Progenitor cell of endocrine pancreas (in vitro differentiated cells): ENCODE data around the gene ADARB2. TPM values are rescaled to one million over a fixed set of nuclear protein-coding genes. Genes with fewer than 3 reads are reported as not detected.

Experiments used
- DNase-seq: peaks from one replicate; pipeline ENCODE4 v3.0.0; 2021; ENCODE audit warnings: low spot score; ENCODE audit not compliant: unreplicated experiment
- H3K27ac Mint-ChIP-seq: 2 replicates; pipeline ENCODE4 v1.8.0; 2021; ENCODE audit warnings: mild to moderate bottlenecking, moderate library complexity, mixed read lengths
- H3K27me3 Mint-ChIP-seq: 2 replicates; pipeline ENCODE4 v1.8.0; 2021; ENCODE audit warnings: mixed read lengths
- H3K36me3 Mint-ChIP-seq: 2 replicates; pipeline ENCODE4 v1.8.0; 2022; ENCODE audit warnings: mixed read lengths; ENCODE audit not compliant: insufficient read depth
- H3K4me1 Mint-ChIP-seq: 2 replicates; pipeline ENCODE4 v1.8.0; 2021; ENCODE audit warnings: low read depth, mixed read lengths
- H3K4me3 Mint-ChIP-seq: 2 replicates; pipeline ENCODE4 v1.8.0; 2021; ENCODE audit warnings: low read depth, mild to moderate bottlenecking, moderate library complexity, mixed read lengths
- H3K9me3 Mint-ChIP-seq: 2 replicates; pipeline ENCODE4 v1.8.0; 2021; ENCODE audit warnings: low read depth, mixed read lengths
- CTCF ChIP-seq: fragments of 200-600 bp; sonication (generic); IDR thresholded peaks from one replicate; pipeline ENCODE4 v1.5.0; 2021; ENCODE audit warnings: antibody characterized with exemption, mild to moderate bottlenecking; ENCODE audit not compliant: unreplicated experiment
- total RNA-seq: library from RNA; stranded (reverse); gene quantifications from 2 replicates; pipeline ENCODE4 v1.2.1, GENCODE V29; 2021

ADARB2 gene
- total RNA-seq, 1 donor from 2014 or later = 1.3 TPM

GRCh38 chr10:1600861-1601260, 136.5 kb downstream of the ADARB2 start:
- Mint-ChIP-seq H3K27ac (no peak overlapping the region), H3K4me3 (no peak overlapping the region), H3K4me1 (peaks cover under 1% of the 10 kb centered on the region), H3K27me3 (peaks cover 14% of the 10 kb centered on the region), H3K9me3 (no peaks in the 10 kb centered on the region), H3K36me3 (no peaks in the 10 kb centered on the region)
- TF ChIP-seq CTCF = no peak
- no peak for DNase-seq

- TF ChIP-seq CTCF = no peak
- H3K36me3 Mint-ChIP-seq = no peaks in the 10 kb centered on the region
- no peak overlapping the region for H3K27ac Mint-ChIP-seq
- peaks cover 1% of the 10 kb centered on the region for H3K4me1 Mint-ChIP-seq
- no peaks in the 10 kb centered on the region for H3K9me3 Mint-ChIP-seq
- peaks cover 18% of the 10 kb centered on the region for H3K27me3 Mint-ChIP-seq
- no peak for DNase-seq
- no peak overlapping the region for H3K4me3 Mint-ChIP-seq
Measured at GRCh38 chr10:1598393-1599153, 138.8 kb downstream of the ADARB2 start.

- Mint-ChIP-seq H3K4me3 (no peak overlapping the region), H3K9me3 (no peaks in the 10 kb centered on the region), H3K4me1 (peaks cover 1% of the 10 kb centered on the region), H3K36me3 (no peaks in the 10 kb centered on the region), H3K27ac (no peak overlapping the region), H3K27me3 (peaks cover 15% of the 10 kb centered on the region)
- TF ChIP-seq CTCF = no peak
- no peak for DNase-seq
Measured at GRCh38 chr10:1597370-1598146, 139.8 kb downstream of the ADARB2 start.

- no peaks in the 10 kb centered on the region for H3K9me3 Mint-ChIP-seq
- H3K27ac Mint-ChIP-seq = no peak overlapping the region
- no peak overlapping the region for H3K4me3 Mint-ChIP-seq
- DNase-seq = no peak
- peaks cover 1% of the 10 kb centered on the region for H3K4me1 Mint-ChIP-seq
- no peak for TF ChIP-seq CTCF
- H3K27me3 Mint-ChIP-seq = peaks cover 14% of the 10 kb centered on the region
- H3K36me3 Mint-ChIP-seq = no peaks in the 10 kb centered on the region
Measured at GRCh38 chr10:1596482-1597099, 140.7 kb downstream of the ADARB2 start.

GRCh38 chr10:1595726-1596125, 141.6 kb downstream of the ADARB2 start:
- Mint-ChIP-seq H3K4me3 (no peak overlapping the region), H3K4me1 (peaks cover 1% of the 10 kb centered on the region), H3K27me3 (peaks cover 10% of the 10 kb centered on the region), H3K9me3 (no peaks in the 10 kb centered on the region), H3K27ac (no peak overlapping the region), H3K36me3 (no peaks in the 10 kb centered on the region)
- DNase-seq = no peak
- TF ChIP-seq CTCF = no peak
